22Rv1 (cell line): ENCODE measurements around the gene HIPK2.
"Not testable (repeated sequence)": the region's sequence is repeated elsewhere in the genome, so short reads cannot be mapped to it uniquely, and the experiment has no call there.

Experiments used
- H3K27ac ChIP-seq: fragments of 450-650 bp; 2 replicates; pipeline ENCODE4 v1.5.1; 2017
- CTCF ChIP-seq: fragments of 450-650 bp; IDR thresholded peaks from 2 replicates; pipeline ENCODE4 v1.5.1; 2017; ENCODE audit warnings: mild to moderate bottlenecking
- ZFX ChIP-seq: fragments of 450-650 bp; IDR thresholded peaks from 2 replicates; pipeline ENCODE4 v1.6.1; 2017; ENCODE audit warnings: antibody characterized with exemption, borderline replicate concordance

The HIPK2 gene

GRCh38 chr7:139559364-139560105, 218.3 kb downstream of the HIPK2 start:
- TF ChIP-seq ZFX (no peak), CTCF (no peak)
- no peak overlapping the region for H3K27ac ChIP-seq

DNA sequence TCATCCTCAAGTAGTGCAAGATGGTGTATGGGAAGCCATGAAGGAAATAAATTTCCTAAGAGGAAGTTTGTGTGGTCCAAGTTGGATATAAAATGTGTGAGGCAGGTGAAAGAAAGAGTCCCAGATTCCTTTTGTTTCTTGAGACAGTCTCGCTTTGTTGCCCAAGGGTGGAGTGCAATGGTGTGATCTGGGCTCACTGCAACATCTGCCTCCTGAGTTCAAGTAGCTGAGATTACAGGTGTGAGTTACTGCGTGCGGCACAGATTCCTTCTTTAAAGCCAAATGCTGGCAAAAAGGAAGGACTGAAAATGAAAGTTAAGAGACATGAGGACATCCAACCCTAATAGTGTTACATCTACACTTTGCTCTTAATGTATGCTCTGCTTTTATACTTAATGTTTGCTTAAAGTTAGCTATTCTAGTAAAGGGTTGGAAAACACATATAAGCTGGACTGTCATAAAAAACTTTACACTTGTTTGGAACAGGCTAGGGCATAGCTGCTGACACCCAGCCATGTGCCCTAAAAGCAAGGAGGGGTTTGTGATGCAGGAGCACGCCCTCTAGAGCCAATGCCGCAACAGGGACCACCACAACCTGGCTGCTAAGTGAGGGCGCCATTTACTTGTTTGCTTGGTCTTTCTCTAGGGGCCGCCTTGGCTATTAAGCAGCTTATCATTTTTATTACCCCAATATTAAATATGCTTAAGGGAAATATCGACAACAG, 219.8 kb downstream of the HIPK2 start:
- no peak overlapping the region for H3K27ac ChIP-seq
- TF ChIP-seq CTCF (no peak), ZFX (no peak)

GRCh38 chr7:139553991-139554700, 223.7 kb downstream of the HIPK2 start:
- not testable (repeated sequence) for H3K27ac ChIP-seq

DNA sequence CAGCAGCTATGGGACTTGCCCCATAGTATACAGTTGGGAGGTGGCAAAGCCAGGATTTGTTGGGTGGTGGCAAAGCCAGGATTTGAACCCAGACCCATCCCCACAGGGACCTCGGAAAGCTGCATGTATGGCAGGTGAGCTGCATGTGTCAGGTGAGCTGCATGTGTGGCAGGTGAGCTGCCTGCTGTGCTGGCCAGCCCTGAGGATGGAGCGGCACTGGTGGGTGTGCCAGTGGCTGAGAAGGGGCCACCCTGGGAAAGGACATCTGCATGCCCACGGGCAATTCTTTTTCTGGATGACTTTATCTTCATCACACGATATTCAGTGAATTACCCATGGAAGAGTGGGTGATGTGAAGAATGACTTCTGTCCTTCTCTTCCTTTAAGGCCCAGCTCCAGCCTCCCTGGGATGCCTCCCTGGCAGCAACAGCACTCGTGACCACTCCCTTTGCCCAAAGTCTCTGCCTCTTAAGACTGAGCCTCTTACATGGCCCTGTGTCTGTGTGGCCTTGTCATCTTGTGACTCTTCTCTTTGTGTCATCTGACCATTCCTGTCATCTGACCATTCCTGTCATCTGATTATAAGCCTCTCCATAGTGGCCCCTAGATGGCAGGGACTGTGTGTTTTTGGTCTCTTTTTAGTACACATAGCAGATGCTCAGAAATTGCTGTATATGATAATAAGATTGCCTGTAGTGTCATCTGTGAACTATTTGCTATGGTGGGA, 229.3 kb downstream of the HIPK2 start:
- no peak overlapping the region for H3K27ac ChIP-seq
- TF ChIP-seq CTCF (no peak), ZFX (no peak)

GRCh38 chr7:139544645-139545044, 233.2 kb downstream of the HIPK2 start:
- TF ChIP-seq ZFX (no peak), CTCF (no peak)
- no peak overlapping the region for H3K27ac ChIP-seq

- H3K27ac ChIP-seq = no peak overlapping the region
- no peak for TF ChIP-seq CTCF
- no peak for TF ChIP-seq ZFX
These were observed 233.8 kb downstream of the HIPK2 start for GRCh38 chr7:139543801-139544603.
